Astrocyte (in vitro differentiated cells and primary cell): ENCODE results near the gene SLC39A3.

ENCODE experiments used
- EZH2 ChIP-seq: IDR thresholded peaks from 2 replicates; pipeline ENCODE4 v1.6.1; 2012; ENCODE audit warnings: mild to moderate bottlenecking, low read length, inconsistent platforms; ENCODE audit not compliant: insufficient read depth
- TF ChIP-seq, protein P1 (sequence below): IDR thresholded peaks from 2 replicates; pipeline ENCODE4 v1.5.1; 2011; ENCODE audit warnings: low read depth, mild to moderate bottlenecking, inconsistent platforms, low read length, moderate library complexity; ENCODE audit not compliant: insufficient read depth

DNA sequence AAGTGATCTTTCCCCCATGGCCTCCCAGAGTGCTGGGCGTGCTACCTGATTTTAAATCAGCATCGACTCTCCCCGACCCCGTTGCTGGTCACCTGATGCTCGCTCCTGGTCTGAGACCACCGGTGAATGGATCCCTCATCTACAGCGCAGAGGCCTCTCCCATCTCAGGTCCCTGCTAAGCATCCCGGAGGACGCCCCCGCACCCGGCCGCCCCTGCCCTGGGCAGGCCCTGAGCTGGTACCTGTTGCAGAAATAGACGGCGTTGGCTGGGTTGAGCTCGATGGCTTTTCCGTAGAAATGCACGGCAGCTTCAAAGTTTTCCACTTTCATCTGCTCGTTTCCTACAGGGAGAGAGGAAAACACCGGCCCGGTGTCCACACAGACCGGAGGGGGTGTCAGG lies 25.1 kb upstream of the SLC39A3 start:
- TF ChIP-seq, protein P1, sequence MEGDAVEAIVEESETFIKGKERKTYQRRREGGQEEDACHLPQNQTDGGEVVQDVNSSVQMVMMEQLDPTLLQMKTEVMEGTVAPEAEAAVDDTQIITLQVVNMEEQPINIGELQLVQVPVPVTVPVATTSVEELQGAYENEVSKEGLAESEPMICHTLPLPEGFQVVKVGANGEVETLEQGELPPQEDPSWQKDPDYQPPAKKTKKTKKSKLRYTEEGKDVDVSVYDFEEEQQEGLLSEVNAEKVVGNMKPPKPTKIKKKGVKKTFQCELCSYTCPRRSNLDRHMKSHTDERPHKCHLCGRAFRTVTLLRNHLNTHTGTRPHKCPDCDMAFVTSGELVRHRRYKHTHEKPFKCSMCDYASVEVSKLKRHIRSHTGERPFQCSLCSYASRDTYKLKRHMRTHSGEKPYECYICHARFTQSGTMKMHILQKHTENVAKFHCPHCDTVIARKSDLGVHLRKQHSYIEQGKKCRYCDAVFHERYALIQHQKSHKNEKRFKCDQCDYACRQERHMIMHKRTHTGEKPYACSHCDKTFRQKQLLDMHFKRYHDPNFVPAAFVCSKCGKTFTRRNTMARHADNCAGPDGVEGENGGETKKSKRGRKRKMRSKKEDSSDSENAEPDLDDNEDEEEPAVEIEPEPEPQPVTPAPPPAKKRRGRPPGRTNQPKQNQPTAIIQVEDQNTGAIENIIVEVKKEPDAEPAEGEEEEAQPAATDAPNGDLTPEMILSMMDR = no peak
- TF ChIP-seq EZH2 = no peak
